Measurements from ENCODE around the gene LRP2.

Gene LRP2

DNA sequence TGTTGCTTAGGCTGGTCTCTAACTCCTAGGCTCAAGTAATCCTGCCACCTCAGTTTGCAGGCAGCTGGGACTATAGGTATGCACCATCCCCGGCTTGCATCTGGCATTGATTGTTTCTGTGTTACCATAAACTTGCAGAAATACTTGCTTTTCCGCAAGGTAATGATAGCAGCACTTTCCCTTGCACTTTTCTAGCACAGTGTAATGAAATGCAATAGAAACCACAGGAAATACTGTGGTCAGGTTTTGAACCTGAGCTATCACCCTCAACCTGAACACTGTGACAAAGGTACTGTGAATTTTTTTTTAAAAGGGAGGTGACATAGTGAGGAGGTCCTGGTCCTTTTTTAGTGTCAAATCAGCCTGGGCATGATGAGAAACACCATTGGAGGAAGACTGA, 254.7 kb downstream of the LRP2 start:
- H3K27ac ChIP-seq, result no peak overlapping the region
- no peak for TF ChIP-seq CTCF (conservative IDR thresholded peaks at IDR 0.05; ENCODE audit: low read depth)
- POLR2A ChIA-PET (ENCODE audit: low non-redundant PET), result no interaction called here
- no peak for DNase-seq (ENCODE audit: low spot score)
- CTCF ChIA-PET, result interaction anchor here (0.6 to 4.5 kb wide), 3 partner anchors 24 to 138 kb away, joined by 5 to 25 read pairs (median 24); no protein-coding TSS in a partner anchor

DNA sequence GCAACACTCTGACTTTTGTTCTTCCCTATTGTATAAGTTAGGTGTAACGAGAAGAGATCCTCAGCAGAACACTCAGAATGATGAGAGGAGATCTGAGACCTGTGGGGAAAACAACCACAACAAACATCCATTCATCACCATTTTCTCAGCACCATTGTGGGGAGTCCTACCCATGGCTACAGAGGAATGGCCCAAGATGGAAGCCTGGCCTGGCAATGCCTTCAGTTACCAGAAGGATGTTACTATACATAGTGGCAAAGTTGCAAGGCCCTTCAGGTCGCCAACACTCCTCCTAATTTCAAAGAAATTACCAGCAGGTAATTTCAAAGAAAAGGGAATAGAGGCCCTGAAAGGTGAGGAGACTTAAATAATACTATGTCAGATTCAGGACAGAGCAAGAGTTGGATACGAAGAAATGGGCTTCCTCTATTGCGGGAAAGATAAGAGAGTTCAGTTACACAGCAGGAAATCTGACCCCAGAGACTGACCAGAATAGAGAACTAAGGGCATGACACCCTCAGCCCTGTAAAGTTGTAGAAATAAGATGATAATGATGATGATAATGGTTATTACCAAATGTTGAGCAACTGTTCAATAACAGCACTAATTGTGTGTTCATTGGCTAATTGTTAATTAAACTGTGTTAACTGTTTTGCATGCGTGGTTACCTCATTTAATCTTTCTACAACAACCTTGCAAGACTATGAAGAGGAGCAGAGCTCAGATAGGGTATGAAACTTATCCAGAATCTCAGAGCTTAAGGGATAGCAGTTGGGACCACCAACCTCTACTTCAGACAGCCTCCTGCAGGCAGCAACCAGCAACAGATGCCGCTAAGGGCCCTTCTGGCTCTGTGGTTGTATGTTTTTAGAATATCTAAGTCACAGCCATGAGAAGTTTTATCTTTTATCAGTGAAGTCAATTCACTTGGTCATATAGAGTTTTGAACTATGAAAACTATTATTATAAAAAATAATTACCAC, 255.5 kb downstream of the LRP2 start:
- no peak for DNase-seq (ENCODE audit: low spot score)
- ChIA-PET CTCF (interaction anchor here (4.5 kb wide), 1 partner anchor 25 kb away, joined by 25 read pairs; no protein-coding TSS in a partner anchor), POLR2A (ENCODE audit: low non-redundant PET) (no interaction called here)
- no peak for TF ChIP-seq CTCF (conservative IDR thresholded peaks at IDR 0.05; ENCODE audit: low read depth)
- H3K27ac ChIP-seq, result no peak overlapping the region

DNA sequence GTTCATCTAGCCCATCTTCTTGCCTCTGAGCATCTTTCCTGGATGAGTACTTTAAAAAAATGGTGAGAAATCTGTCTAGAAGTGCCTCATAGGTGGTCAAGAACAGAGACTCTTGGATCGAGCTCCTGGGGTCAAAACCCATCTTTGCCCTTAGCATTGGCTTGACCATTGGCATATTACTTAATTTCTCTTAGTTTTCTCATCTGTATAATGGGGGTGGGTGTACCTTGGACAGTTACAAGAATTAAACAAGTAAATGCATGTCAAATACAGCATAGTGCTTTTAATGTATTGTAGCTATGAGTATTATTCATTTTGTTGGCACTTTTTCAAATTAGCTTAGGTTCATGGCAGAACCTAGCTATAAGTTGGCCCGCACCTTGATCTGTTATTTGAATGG, 256.2 kb downstream of the LRP2 start:
- no peak for DNase-seq (ENCODE audit: low spot score)
- CTCF ChIA-PET, result interaction anchor here (0.7 kb wide), 1 partner anchor 291 kb away, joined by 3 read pairs; no protein-coding TSS in a partner anchor
- no peak overlapping the region for H3K27ac ChIP-seq
- TF ChIP-seq CTCF (conservative IDR thresholded peaks at IDR 0.05; ENCODE audit: low read depth), result no peak
- POLR2A ChIA-PET (ENCODE audit: low non-redundant PET), result no interaction called here

- no peak overlapping the region for H3K27ac ChIP-seq
- CTCF ChIA-PET, result interaction anchor here (0.7 kb wide), 1 partner anchor 292 kb away, joined by 3 read pairs; no protein-coding TSS in a partner anchor
Measured at GRCh38 chr2:169105476-169105875, 256.9 kb downstream of the LRP2 start.

DNA sequence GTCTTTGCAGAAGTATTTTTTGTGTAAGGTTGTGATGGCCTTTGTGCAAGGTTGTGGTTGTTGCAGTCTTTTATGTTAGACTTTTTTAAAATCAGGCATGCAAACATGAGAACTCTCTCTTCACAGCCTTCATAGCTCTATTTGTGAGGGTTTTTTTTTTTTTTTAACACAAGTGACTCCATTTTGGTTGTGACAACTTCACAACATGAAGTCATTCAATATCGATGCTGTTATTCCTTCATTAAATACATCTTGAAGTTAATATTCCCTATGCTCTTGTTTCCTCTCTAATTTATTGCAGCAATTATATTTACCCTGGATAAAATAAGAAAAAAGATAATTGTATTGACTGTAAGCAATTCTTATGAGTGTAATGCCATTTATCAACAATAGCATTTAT, 257.5 kb downstream of the LRP2 start:
- no peak overlapping the region for H3K27ac ChIP-seq
- ChIA-PET POLR2A (ENCODE audit: low non-redundant PET) (no interaction called here), CTCF (no interaction called here)
- no peak for TF ChIP-seq CTCF (conservative IDR thresholded peaks at IDR 0.05; ENCODE audit: low read depth)
- DNase-seq (ENCODE audit: low spot score), result no peak

More at GRCh38 chr2:169105476-169105875, 256.9 kb downstream of the LRP2 start:
- TF ChIP-seq CTCF (conservative IDR thresholded peaks at IDR 0.05; ENCODE audit: low read depth), result no peak
- POLR2A ChIA-PET (ENCODE audit: low non-redundant PET), result no interaction called here
- DNase-seq (ENCODE audit: low spot score), result no peak

- POLR2A ChIA-PET (ENCODE audit: low non-redundant PET), result no interaction called here
- H3K27ac ChIP-seq, result peak overlapping the region; percentile 59; the same call in 1 of the 2 replicates
- CTCF ChIA-PET, result interaction anchor here (0.7 to 2.1 kb wide), 3 partner anchors 14 to 126 kb away, joined by 3 to 6 read pairs (median 4); no protein-coding TSS in a partner anchor
- TF ChIP-seq CTCF (conservative IDR thresholded peaks at IDR 0.05; ENCODE audit: low read depth), result no peak
- peak; percentile 88 for DNase-seq (ENCODE audit: low spot score)
Measured at GRCh38 chr2:169095621-169096105, 266.7 kb downstream of the LRP2 start.

All from RWPE1 (cell line).